A673 (cell line): Measurements from ENCODE around the gene ZFYVE21. TPM values are rescaled to one million over a fixed set of nuclear protein-coding genes. Genes with fewer than 3 reads are reported as not detected.

Experiments
- BruUV-seq: library from RNA; stranded (reverse); fragments of 400-500 nt; replicated peaks from 2 replicates; lab custom pipeline; 2021; lab: Mats Ljungman, UMichigan
- CTCF ChIA-PET: fragments of 300-600 bp; sonication (Branson Sonifier 250); formaldehyde crosslinking; loops from one replicate; lab custom pipeline; 2022; ENCODE audit warnings: antibody characterized with exemption; lab: Charles Lee
- POLR2A ChIA-PET: fragments of 300-600 bp; sonication (Branson Sonifier 250); formaldehyde crosslinking; loops from one replicate; lab custom pipeline; 2022; ENCODE audit warnings: antibody characterized with exemption; ENCODE audit not compliant: low non-redundant PET; lab: Charles Lee
- DNase-seq: peaks from one replicate; pipeline ENCODE4 v3.0.0-alpha.2; 2015; ENCODE audit warnings: low spot score
- H3K27ac ChIP-seq: fragments of 200-600 bp; sonication (generic); 2 replicates; pipeline ENCODE4 v1.5.1; 2016; ENCODE audit warnings: mixed run types, low read depth, mild to moderate bottlenecking, mixed read lengths, antibody characterized with exemption, low read length; ENCODE audit not compliant: poor library complexity, severe bottlenecking
- H3K27me3 ChIP-seq: fragments of 200-600 bp; sonication (generic); replicated peaks from 2 replicates; pipeline ENCODE4 v1.6.1; 2017; ENCODE audit warnings: mixed run types, low read depth, mild to moderate bottlenecking, mixed read lengths, antibody characterized with exemption, low read length; ENCODE audit not compliant: insufficient read depth, poor library complexity
- H3K36me3 ChIP-seq: fragments of 200-600 bp; sonication (generic); 2 replicates; pipeline ENCODE4 v1.6.1; 2016; ENCODE audit warnings: mixed run types, mild to moderate bottlenecking, mixed read lengths, antibody characterized with exemption, low read length; ENCODE audit not compliant: insufficient read depth, poor library complexity, severe bottlenecking
- H3K4me1 ChIP-seq: fragments of 200-600 bp; sonication (generic); 2 replicates; pipeline ENCODE4 v1.6.1; 2017; ENCODE audit warnings: mixed run types, mild to moderate bottlenecking, mixed read lengths, antibody characterized with exemption, low read length; ENCODE audit not compliant: insufficient read depth, poor library complexity, severe bottlenecking
- H3K4me3 ChIP-seq: fragments of 200-600 bp; sonication (generic); 2 replicates; pipeline ENCODE4 v1.5.1; 2016; ENCODE audit warnings: low read depth, mixed run types, mild to moderate bottlenecking, mixed read lengths, low read length; ENCODE audit not compliant: poor library complexity, severe bottlenecking
- H3K9me3 ChIP-seq: fragments of 200-600 bp; sonication (generic); 2 replicates; pipeline ENCODE4 v1.6.1; 2016; ENCODE audit warnings: mixed run types, low read depth, mild to moderate bottlenecking, mixed read lengths, antibody characterized with exemption, low read length; ENCODE audit not compliant: poor library complexity, severe bottlenecking
- EZH2 ChIP-seq: fragments of 200-600 bp; sonication (generic); IDR thresholded peaks from 2 replicates; pipeline ENCODE4 v1.6.1; 2017; ENCODE audit warnings: borderline replicate concordance, low read depth, mild to moderate bottlenecking, mixed read lengths, antibody characterized with exemption, low read length; ENCODE audit not compliant: poor library complexity, severe bottlenecking
- intact Hi-C: fragments of 100-400 bp; cut with micrococcal nuclease; formaldehyde crosslinking; loops from one replicate; pipeline ENCODE4 v1.10.0; 2022; ENCODE audit not compliant: unreplicated experiment
- total RNA-seq: library from RNA; stranded (reverse); gene quantifications from 2 replicates; pipeline ENCODE4 v1.2.3, GENCODE V29; 2021
- TF ChIP-seq, protein P1 (sequence below): fragments of 300-800, 200-600 bp; sonication (generic); conservative IDR thresholded peaks from 2 replicates; pipeline ENCODE4 v1.5.1; 2017; ENCODE audit warnings: low read depth, mild to moderate bottlenecking, antibody characterized with exemption, low read length, moderate library complexity, mixed read lengths

ZFYVE21 gene
- total RNA-seq, 1 experiment from 2014 or later = 35.7 TPM

DNA sequence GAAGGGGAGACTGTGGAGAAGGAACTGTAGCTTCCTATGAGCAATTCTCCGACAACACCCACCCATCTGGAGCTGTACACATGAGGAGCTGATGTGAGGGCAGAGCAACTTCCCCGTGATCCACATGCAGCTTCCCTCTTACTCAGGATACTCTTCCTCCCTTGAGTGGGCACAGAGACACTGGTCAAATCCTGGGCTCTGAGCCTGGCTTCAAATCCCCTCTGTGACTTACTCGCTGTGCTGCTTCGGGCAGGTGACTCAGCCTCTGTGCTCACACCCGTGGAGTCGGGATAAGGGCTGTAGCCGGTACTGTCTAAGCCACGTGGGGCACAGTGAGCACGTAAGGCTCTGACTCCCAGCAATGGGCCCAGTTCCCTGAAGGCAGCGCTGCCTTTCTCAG lies 31.1 kb downstream of the ZFYVE21 start:
- Histone ChIP-seq H3K4me3 (no peak overlapping the region), H3K4me1 (no peaks in the 10 kb centered on the region), H3K27ac (no peak overlapping the region), H3K27me3 (no peaks in the 10 kb centered on the region), H3K36me3 (no peaks in the 10 kb centered on the region), H3K9me3 (no peaks in the 10 kb centered on the region)
- no peak for DNase-seq
- intact Hi-C loops = no loop called here
- ChIA-PET POLR2A (no interaction called here), CTCF (no interaction called here)
- TF ChIP-seq, protein P1, sequence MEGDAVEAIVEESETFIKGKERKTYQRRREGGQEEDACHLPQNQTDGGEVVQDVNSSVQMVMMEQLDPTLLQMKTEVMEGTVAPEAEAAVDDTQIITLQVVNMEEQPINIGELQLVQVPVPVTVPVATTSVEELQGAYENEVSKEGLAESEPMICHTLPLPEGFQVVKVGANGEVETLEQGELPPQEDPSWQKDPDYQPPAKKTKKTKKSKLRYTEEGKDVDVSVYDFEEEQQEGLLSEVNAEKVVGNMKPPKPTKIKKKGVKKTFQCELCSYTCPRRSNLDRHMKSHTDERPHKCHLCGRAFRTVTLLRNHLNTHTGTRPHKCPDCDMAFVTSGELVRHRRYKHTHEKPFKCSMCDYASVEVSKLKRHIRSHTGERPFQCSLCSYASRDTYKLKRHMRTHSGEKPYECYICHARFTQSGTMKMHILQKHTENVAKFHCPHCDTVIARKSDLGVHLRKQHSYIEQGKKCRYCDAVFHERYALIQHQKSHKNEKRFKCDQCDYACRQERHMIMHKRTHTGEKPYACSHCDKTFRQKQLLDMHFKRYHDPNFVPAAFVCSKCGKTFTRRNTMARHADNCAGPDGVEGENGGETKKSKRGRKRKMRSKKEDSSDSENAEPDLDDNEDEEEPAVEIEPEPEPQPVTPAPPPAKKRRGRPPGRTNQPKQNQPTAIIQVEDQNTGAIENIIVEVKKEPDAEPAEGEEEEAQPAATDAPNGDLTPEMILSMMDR = no peak
- no peak for TF ChIP-seq EZH2
- no TSS peak for BruUV-seq

DNA sequence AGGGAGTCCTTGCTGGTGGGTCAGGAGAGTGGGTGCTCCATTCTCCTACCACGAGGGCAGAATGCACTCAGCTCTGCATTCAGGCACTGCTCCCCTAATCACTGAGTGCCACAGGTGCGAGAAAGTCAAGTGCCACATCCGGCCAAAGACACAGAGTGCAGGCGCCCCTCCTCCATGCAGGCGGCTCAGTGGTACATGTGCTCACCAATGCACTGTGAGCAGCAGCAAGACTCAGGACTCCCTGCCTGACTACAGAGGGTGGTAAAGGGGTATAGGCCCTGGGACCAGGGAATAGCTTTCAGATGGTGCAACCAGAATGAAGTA lies 32.9 kb downstream of the ZFYVE21 start:
- intact Hi-C loops = no loop called here
- Histone ChIP-seq H3K4me3 (no peak overlapping the region), H3K9me3 (no peaks in the 10 kb centered on the region), H3K4me1 (peaks cover 8% of the 10 kb centered on the region), H3K27me3 (no peaks in the 10 kb centered on the region), H3K27ac (no peak overlapping the region), H3K36me3 (no peaks in the 10 kb centered on the region)
- ChIA-PET CTCF (no interaction called here), POLR2A (no interaction called here)
- no peak for DNase-seq
- BruUV-seq = no TSS peak
- TF ChIP-seq, protein P1 = no peak
- TF ChIP-seq EZH2 = no peak

- CTCF ChIA-PET = no interaction called here
- intact Hi-C loops = no loop called here
- BruUV-seq = no TSS peak
These were observed 33.8 kb downstream of the ZFYVE21 start for GRCh38 chr14:103749452-103749851.

More at GRCh38 chr14:103749452-103749851, 33.8 kb downstream of the ZFYVE21 start:
- Histone ChIP-seq H3K9me3 (no peaks in the 10 kb centered on the region), H3K4me1 (peaks cover 10% of the 10 kb centered on the region), H3K27ac (no peak overlapping the region), H3K27me3 (no peaks in the 10 kb centered on the region), H3K4me3 (no peak overlapping the region), H3K36me3 (no peaks in the 10 kb centered on the region)
- POLR2A ChIA-PET = no interaction called here
- TF ChIP-seq, protein P1 = no peak
- TF ChIP-seq EZH2 = no peak
- no peak for DNase-seq
